SK-N-DZ (cell line): Measurements from ENCODE around the gene OR2W1. TPM values are rescaled to one million over a fixed set of nuclear protein-coding genes. Genes with fewer than 3 reads are reported as not detected.

ENCODE experiments used
- DNase-seq: peaks from one replicate; pipeline ENCODE4 v3.0.0-alpha.2; 2015; ENCODE audit warnings: low spot score
- polyA plus RNA-seq, 2 experiments: library from polyadenylated mRNA; depleted of rRNA; stranded (reverse); fragments of >200 nt; gene quantifications; 2 replicates each; pipeline ENCODE4 v1.2.3, GENCODE V29; 2014

Gene OR2W1, protein sequence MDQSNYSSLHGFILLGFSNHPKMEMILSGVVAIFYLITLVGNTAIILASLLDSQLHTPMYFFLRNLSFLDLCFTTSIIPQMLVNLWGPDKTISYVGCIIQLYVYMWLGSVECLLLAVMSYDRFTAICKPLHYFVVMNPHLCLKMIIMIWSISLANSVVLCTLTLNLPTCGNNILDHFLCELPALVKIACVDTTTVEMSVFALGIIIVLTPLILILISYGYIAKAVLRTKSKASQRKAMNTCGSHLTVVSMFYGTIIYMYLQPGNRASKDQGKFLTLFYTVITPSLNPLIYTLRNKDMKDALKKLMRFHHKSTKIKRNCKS
- not detected in 2 replicates for polyA plus RNA-seq (2014; cell fraction: cytosol; rRNA removed)
- polyA plus RNA-seq (2014; cell fraction: nucleus; rRNA removed): not detected in 2 replicates

DNA sequence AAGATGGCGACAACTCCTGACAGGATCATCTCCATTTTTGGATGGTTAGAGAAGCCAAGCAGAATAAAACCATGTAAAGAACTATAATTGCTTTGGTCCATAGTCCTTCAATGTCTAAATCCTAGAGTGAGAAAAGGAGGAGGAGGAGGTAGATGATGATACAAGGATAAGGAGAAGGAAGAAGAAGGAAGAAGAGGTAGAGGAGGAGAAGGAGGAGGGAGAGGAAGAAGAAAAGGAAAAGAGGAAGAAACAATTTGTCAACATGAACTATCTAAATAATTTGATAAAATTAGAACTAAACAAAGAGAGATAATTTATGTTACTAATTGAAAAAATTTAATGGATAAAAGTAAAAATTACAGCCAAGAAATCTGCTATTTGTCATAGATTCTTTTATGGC, at the start of gene OR2W1:
Gene OR2W1, minus strand, starts transcription at position 101 of the 400 bp plus-strand sequence. Its CDS starts 0 bp downstream, at position 101.
- no peak for DNase-seq

DNA sequence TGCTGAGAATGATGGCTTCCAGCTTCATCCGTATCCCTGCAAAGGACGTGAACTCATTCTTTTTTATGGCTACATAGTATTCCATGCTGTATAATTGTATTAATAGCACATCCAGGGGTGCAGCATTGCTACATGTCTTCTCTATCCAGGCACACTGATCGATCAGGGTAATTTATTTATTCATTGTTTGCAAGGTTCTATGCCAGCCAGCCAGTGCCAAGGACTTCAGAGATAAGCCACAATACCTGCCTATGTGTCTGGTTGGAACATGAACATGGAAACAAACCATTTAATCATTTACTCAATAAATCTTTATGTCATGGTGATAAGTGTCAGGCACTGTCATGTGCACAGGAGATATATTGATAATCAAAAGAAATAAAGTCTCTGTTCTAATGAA, 48.0 kb upstream of the OR2W1 start:
- DNase-seq: no peak

DNA sequence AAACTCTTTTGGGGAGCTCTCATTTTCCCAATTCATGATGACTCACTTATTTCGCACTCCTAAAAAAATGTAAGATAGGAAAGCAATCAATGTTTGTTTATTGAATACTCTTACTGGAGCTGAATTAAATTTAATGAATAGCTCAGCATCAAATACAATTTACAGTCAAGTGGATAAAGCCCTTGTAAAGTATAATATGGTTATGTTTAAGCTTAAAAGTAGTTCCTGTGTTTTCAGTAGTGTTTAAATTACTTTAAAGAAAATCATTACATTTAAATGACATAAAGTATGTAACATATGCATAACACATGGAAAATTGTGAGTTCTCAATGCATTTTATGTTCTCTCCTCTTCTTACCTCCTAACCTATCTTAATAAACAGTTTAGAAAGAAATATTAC, 42.2 kb upstream of the OR2W1 start, which contains the start of gene OR2B3:
Gene OR2B3, minus strand, starts transcription at position 101 of the 400 bp plus-strand sequence. Its CDS starts 65 bp downstream, at position 36.
- no peak for DNase-seq

DNA sequence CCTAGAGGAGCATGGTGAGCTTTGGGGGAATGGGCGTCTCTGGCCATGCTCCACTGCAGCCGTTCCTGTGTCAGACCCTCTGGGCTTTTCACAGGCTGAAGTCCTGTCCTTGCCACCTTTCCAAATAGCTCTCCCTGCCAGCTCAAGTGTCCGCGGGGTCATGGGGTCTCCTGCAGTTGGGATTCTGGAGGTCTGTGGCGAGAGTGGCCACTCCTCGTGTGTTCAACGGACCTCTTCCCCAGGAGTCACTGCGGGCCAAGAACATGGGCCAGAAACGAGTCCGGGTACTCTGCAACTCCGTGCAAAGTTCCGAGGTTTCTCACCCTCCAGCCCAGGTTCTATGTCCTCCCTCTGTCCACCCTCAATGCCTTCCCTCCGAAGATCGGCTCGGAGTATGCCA, 37.5 kb upstream of the OR2W1 start:
- no peak for DNase-seq

DNA sequence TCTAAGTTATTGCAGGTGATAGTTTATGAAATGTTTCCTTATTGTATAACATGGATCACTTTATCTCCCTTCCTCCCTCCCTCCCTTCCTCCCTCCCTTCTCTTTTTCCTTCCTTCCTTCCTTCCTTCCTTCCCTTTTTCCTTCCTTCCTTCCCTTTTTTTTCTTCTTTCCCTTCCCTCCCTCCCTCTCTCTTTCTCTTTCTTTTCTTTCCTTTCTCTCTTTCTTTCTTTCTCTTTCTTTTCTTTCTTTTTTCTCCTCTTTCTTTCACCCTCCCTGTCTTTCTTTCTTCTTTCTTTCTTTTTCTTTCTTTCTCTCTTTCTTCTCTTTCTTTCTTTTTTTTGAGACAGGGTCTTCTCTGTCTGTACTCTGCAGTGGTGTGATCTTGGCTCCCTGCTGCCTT, 36.3 kb upstream of the OR2W1 start:
- no peak for DNase-seq

DNA sequence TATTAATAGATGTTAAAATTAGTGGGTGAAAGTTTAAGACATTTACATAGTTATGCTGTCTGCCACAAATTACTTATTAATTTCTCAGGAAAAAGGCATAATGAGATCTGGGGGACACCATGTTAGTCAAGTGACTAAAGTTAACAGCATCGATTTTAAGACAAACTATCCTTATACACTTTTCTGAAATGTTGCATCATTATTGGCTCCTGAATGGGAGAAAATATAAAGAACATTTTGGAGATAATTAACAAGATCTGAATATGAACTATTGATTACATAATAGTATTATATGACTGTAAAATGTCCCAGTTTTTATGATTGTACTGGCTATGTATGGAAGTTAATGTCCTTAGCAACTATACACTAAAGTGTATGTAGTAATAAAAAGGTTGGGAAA, 34.2 kb upstream of the OR2W1 start:
- DNase-seq: no peak

DNA sequence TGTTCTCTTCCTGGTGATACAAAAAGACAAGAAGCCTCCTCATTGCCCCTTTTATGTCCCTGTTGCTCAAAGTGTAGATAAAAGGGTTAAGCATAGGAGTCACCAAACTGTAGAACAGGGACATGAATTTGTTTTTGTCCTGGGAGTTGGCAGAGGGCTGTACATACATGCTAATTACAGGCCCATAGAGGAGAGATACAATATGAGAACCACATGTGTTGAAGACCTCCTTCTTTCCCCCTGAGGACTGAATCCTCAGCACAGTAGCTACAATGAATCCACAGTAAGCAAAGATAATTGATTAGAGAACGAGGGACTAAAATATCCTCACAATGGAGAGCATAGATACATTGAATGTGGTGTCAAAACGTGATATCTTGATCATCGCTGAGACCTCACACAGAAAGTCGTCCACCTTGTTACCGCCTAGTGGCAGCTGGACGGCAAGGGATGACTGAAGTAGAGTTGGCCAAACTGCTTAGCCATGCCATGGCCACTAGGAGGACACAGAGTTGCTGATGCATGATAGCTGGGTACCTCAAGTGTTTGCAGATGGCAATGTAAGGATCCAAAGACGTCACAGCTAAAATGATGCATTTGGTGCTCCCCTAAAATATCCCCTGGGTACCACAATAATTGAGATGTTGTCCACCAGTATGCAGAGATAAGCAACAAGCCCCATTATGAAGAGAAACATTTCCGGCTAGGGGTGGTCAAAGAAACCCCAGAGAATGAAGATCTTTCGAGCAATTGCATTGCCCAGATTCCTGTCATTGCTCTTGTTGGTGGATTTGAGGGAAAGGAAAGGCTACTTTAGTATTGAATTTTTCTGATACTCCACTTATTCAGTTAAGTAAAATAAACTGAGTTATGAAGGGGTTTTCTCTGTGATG, 27.1 kb upstream of the OR2W1 start:
- peak; percentile 30 for DNase-seq

DNA sequence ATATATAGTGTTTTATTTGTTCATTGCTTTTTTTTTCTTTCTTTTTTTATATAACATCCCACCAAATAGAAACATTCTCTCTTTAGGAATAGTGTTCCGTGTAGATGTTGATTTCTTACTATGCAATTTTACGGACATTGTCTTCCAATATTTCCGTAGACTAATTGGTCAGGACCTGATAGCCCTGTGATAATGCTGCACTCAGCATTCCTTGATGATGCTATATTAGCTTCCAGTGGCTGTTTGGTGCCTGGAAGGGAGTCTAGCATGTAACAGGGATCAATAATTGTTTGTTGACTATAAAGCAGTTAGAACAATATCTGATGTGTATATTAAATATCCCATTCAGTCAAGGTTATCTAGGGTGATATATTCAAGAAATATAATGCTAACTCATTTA, 6.7 kb upstream of the OR2W1 start:
- no peak for DNase-seq

DNA sequence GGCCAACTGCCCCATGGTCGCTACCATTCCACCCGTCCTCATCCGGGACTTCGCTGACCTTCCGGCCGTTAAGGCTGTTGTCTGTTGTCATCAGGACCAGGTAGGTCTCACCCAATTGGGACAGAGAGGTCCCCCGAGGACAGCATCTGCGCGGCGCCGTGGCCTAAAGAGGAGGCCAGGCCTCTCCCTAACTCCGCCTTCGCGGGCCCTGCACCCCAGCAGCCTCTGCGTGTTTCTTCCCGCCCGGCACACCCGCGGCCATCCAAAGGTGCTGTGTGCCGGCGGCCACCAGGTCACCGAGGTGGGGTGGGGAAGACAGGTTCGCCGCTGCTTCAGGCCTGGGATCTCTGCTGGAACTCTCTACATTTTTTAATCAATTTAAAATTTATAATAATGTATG, 9.0 kb downstream of the OR2W1 start:
- no peak for DNase-seq

DNA sequence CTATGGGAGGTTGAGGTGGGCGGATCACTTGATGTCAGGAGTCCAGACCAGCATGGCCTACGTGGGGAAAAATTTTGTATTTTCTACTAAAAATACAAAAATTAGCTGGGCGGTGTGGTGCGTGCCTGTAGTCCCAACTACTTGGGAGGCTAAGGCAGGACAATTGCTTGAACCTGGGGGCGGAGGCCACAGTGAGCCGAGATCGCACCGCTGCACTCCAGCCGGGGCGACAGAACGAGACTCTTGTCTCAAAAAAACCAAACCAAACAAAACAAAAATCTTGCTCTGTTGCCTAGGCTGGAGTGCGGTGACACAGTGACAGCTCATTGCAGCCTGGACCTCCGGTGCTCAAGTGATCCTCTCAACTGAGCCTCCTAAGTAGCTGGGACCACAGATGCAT, 16.2 kb downstream of the OR2W1 start:
- no peak for DNase-seq

DNA sequence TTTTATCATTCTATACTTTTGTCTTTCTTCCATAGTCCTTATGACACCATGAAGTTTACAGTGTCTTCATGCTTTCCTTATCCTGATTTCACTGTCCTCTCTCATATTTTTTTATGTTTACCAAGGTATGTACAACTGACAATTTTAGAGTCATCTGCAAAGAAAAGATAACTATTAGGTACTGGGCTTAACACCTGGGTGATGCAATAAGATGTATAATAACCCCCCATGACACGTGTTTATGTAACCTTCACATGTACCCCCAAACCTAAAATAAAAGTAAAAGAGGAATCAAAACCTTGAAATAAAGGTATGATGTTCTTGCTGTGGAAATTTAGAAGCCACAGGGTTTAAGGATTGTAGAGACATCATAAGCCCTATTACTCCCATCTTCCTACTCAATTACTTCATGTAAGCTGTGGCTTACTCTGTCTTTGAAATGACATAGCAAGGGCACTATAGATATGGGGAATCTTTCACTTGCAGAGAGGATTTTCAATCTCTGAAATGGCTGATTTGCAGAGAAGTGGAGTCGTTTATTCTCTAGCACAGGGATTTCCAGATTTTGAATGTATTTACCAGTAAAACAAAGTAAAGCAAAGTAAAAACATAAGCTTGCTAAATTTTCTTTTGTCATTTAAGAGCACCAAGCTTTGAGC, 18.9 kb downstream of the OR2W1 start:
- DNase-seq: no peak

DNA sequence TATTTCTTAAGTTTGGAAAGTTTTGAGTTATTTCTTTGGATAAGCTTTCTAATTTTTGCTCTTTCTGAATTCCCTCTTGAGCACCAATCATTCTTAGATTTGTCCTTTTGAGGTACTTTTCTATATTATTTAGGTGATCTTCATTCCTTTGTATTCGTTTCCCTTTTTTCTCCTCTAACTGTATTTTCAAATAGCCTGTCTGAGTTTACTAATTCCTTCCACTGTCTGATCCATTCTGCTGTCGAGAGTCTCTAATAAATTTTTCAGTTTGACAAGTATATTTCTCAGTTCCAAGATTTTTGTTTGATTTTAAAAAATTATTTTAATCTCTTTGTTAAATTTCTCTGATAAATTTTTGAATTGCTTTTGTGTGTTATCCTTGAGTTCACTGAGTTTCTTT, 23.5 kb downstream of the OR2W1 start:
- DNase-seq: no peak

DNA sequence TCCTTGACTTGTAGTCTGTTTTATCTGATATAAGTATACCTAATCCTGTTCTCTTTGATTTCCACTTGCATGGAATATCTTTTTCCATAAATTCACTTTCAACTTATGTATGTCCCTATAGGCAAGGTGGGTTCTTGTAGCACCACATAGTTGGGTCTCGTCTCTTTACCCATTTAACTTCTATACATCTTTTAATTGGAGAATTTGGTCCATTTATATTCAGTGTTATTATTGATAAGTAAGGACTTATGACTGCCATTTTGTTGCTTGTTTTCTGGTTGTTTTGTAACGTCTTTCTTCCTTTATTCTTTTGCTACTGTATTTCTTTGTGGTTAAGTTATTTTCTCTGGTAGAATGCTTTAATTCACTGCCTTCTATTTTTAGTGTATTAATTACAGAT, 25.3 kb downstream of the OR2W1 start:
- no peak for DNase-seq

DNA sequence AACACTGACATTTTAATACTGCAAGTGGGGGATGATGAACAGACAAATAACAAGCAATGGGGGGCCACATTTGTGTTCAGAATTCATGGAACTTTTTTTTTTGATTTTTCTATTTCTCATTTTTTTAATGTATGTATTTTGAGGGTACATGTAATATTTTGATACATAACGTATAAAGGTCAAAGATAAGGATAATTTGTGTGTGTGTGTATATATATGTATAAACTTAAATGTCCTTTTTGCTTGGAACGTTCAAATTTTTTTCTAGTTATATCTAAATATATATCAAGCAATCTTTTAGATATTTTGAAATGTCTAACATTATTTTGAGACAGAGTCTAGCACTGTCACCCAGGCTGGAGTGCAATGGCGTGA, 27.6 kb downstream of the OR2W1 start:
- DNase-seq: no peak

DNA sequence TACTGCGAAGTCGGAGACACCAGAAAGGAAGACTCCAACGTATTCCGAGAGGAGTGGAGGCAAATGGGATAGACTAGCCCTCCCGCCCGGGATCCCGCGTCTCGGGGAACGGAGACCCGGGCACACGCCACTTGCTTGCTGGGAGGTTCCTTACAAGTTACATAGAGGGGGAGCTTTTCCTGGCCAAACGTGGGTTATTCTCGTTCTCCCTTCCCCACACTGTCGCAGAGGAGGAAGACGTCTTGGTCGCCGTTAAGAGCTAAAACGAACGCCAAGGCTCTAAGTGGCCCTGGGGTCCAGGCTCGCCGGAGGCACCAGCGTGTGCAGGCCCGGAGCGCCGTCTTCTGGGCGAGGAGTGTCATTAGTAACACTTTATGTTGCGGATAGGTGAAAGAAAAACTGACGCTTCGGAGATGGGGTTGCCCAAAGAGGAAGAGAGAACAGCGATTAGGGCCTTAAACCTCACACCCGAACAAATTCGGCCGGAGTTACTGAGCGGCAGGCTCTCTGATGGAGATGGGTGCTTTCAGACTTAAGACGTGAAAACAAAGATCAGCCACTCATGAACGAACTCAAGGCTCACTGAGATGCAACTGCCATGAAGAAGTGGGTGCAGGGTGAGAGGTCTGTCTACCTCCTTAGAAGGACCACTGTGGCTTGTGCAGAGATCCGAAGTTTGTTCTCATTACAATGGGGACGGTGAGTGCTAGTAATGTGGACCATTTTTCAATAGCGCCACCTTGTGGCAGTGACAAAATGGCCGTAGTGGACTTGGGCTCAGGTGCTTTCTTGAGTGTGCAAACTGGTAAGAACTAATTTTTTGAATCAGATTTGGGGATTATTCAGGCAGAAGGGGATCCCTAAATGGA, 28.2 kb downstream of the OR2W1 start:
- DNase-seq: peak; percentile 67

DNA sequence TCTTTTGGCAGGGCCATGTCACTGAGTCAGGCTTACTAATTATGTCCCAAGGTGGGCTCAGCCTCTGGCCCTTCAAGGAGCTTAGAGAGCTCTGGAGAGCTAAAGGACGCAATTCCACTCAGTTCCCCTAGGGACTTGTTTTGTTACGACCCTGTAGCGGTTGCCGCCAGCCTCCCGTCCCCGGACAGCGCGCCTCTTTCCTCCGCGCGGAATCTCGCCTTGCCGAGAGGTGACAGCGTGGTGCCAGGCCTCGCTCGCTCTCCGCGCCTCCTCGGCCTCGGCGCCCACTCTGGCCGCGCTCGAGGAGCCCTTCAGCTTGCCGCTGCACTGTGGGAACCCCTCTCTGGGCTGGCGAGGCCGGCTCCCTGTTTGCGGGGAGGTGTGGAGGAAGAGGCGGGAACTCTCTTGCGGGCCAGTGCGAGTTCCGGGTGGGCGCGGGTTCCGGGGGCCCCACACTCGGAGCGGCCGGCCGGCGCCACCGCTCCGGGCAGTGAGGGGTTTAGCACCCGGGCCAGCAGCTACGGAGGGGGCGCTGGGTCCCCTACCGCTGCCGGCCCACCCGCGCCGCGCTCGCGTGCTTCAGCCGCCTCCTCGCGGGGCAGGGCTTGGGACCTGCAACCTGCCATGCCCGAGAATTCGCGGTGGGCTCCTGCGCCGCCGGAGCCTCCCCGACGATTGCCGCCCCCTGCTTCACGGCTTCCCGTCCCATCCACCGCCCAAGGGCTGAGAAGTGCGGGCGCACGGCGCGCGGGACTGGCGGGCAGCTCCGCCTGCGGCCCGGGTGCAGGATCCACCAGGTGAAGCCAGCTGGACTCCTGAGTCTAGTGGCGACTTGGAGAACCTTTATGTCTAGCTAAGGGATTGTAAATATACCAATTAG, 30.0 kb downstream of the OR2W1 start:
- DNase-seq: no peak

DNA sequence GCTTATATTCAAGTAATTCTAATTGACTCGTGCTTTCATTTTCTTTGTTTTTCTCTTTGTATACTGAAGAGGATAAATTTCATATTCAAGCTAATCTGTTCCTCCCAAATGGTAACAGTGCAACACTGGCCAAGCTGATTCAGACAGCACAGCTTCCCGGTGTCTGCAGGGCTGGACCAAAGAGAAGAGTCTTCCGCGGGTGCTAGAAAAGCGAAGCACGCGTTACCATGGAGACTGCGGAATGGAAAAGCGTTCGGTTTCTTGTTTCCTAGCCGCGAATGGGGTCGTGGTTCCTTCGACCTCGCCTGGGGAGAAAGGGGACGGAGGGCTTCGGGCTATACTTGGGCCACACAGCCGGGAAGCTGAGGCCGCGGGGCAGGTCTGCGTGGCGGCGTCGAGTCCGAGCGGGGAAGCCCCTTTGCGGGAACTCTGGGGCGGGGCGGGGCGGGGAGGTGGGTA, 33.7 kb downstream of the OR2W1 start:
- DNase-seq: peak; percentile 45

DNA sequence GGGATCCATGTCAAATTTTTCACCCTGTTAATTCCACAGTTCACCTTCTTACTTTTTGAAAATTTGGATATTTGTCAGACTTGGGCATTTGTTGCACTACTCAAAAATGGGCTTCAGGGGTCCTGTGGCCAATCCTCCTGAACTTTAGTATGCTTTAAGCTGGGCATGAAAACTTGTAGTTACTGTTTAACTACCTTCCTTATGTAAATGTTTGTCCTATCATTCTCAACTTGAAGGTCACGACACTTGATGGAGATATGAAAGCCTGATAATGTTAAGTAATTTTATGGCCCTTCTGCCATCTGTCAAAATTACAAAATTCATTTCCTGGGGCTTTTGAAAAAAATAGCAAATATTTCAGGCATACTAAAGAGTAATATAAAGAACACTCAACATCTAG, 35.6 kb downstream of the OR2W1 start:
- no peak for DNase-seq

DNA sequence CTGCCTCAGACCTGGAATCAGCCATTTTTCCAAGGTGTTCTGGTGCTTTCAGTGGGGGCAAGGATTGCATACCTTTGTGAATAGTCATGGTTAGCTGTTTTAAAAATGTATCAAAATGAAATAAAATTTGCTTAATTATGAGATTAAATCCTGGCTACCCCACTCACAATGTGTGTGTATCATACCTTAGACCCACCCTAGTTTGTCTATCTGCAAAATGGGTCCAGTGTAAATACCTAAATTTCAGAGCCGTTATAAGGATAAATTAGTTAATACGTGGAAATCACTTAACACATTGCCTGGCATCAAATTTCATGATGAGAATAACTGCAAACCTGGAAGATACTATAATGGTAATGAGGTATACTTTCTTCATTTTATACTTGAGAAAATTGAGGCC, 36.9 kb downstream of the OR2W1 start:
- DNase-seq: no peak
